ENCODE measurements around the gene FSTL3. TPM values are rescaled to one million over a fixed set of nuclear protein-coding genes. Genes with fewer than 3 reads are reported as not detected.

The FSTL3 gene
- total and polyA plus RNA-seq, 2 of the 13 experiments (the other 11 are each of a cell fraction or from before 2014, with no cell fraction given), result 13.5 to 15.6 TPM

DNA sequence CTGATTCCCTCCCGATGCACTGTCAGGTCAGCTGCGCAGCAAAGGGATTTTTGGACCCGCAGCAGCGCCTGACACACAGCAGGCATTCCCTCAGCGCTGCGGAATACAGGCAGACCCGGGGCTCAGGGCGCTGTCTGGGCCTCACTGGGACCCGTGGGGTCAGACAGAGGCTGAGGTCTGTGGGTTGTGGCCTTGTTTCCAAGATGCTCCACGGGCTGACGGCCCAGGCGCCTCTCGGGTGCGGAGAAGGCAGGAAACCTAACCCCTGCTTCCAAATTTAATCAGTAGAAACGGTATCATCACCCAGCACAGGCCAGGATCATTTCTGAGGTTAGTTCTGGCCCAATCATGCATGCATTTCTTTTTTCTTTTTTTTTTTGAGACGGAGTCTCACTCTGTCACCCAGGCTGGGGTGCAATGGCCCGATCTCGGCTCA is 12.5 kb upstream of the FSTL3 start (continued):
- TF ChIP-seq, protein P1, sequence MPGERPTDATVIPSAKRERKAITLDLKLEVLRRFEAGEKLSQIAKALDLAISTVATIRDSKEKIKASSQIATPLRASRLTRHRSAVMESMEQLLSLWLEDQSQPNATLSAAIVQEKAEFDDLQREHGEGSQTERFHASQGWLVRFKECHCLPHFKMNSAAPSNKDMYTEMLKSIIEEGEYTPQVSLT (CRISPR knock-in tag; IDR thresholded peaks at IDR 0.05; ENCODE audit: borderline replicate concordance, low read depth), result no peak
- TF ChIP-seq, protein P2, sequence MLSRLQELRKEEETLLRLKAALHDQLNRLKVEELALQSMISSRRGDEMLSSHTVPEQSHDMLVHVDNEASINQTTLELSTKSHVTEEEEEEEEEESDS (CRISPR knock-in tag; IDR thresholded peaks at IDR 0.05; ENCODE audit: borderline replicate concordance), result no peak
- TF ChIP-seq ZNF772 (CRISPR knock-in tag; IDR thresholded peaks at IDR 0.05) (no peak), HNRNPL (IDR thresholded peaks at IDR 0.05; ENCODE audit: low read depth, low read length) (0 out of 2 replicates have a peak, but pooled peaks have one; percentile 48), ARHGAP35 (CRISPR knock-in tag; IDR thresholded peaks at IDR 0.05; ENCODE audit: borderline replicate concordance) (peak; percentile 7; the same call in 1 of the 2 replicates), ZNF121 (CRISPR knock-in tag; IDR thresholded peaks at IDR 0.05) (no peak), CENPX (CRISPR knock-in tag; IDR thresholded peaks at IDR 0.05) (no peak), CBX5 (CRISPR knock-in tag; IDR thresholded peaks at IDR 0.05; ENCODE audit: borderline replicate concordance) (peak; percentile 2; the same call in 1 of the 2 replicates), SP2 (CRISPR knock-in tag; IDR thresholded peaks at IDR 0.05) (no peak; the same call in 1 of the 2 replicates), ZNF552 (CRISPR knock-in tag; IDR thresholded peaks at IDR 0.05; ENCODE audit: borderline replicate concordance) (no peak), KMT2A (CRISPR knock-in tag; IDR thresholded peaks at IDR 0.05) (0 out of 2 replicates have a peak, but pooled peaks have one; percentile 44), ZNF776 (CRISPR knock-in tag; IDR thresholded peaks at IDR 0.05) (no peak), PHF8 (CRISPR knock-in tag; IDR thresholded peaks at IDR 0.05) (0 out of 2 replicates have a peak, but pooled peaks have one; percentile 2), XRCC5 (optimal IDR thresholded peaks at IDR 0.05; ENCODE audit: low read length) (peak; percentile 62), ZBTB7A (CRISPR knock-in tag; IDR thresholded peaks at IDR 0.05) (no peak), FOXK2 (IDR thresholded peaks at IDR 0.05) (no peak), ZNF235 (CRISPR knock-in tag; IDR thresholded peaks at IDR 0.05; ENCODE audit: borderline replicate concordance) (no peak), RFXANK (CRISPR knock-in tag; IDR thresholded peaks at IDR 0.05) (no peak), ZNF350 (CRISPR knock-in tag; IDR thresholded peaks at IDR 0.05; ENCODE audit: borderline replicate concordance, low read depth) (peak; percentile 49)
- TF ChIP-seq, protein P3, sequence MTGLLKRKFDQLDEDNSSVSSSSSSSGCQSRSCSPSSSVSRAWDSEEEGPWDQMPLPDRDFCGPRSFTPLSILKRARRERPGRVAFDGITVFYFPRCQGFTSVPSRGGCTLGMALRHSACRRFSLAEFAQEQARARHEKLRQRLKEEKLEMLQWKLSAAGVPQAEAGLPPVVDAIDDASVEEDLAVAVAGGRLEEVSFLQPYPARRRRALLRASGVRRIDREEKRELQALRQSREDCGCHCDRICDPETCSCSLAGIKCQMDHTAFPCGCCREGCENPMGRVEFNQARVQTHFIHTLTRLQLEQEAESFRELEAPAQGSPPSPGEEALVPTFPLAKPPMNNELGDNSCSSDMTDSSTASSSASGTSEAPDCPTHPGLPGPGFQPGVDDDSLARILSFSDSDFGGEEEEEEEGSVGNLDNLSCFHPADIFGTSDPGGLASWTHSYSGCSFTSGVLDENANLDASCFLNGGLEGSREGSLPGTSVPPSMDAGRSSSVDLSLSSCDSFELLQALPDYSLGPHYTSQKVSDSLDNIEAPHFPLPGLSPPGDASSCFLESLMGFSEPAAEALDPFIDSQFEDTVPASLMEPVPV (CRISPR knock-in tag; IDR thresholded peaks at IDR 0.05), result 0 out of 2 replicates have a peak, but pooled peaks have one; percentile 24
- TF ChIP-seq, protein P4, sequence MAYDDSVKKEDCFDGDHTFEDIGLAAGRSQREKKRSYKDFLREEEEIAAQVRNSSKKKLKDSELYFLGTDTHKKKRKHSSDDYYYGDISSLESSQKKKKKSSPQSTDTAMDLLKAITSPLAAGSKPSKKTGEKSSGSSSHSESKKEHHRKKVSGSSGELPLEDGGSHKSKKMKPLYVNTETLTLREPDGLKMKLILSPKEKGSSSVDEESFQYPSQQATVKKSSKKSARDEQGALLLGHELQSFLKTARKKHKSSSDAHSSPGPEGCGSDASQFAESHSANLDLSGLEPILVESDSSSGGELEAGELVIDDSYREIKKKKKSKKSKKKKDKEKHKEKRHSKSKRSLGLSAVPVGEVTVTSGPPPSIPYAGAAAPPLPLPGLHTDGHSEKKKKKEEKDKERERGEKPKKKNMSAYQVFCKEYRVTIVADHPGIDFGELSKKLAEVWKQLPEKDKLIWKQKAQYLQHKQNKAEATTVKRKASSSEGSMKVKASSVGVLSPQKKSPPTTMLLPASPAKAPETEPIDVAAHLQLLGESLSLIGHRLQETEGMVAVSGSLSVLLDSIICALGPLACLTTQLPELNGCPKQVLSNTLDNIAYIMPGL (CRISPR knock-in tag; IDR thresholded peaks at IDR 0.05; ENCODE audit: borderline replicate concordance in 1 of 2, low read depth in 1 of 2), result 0 out of 4 replicates have a peak, but pooled peaks of 1 of the 2 experiments have one; percentile 12
- TF ChIP-seq, protein P5, sequence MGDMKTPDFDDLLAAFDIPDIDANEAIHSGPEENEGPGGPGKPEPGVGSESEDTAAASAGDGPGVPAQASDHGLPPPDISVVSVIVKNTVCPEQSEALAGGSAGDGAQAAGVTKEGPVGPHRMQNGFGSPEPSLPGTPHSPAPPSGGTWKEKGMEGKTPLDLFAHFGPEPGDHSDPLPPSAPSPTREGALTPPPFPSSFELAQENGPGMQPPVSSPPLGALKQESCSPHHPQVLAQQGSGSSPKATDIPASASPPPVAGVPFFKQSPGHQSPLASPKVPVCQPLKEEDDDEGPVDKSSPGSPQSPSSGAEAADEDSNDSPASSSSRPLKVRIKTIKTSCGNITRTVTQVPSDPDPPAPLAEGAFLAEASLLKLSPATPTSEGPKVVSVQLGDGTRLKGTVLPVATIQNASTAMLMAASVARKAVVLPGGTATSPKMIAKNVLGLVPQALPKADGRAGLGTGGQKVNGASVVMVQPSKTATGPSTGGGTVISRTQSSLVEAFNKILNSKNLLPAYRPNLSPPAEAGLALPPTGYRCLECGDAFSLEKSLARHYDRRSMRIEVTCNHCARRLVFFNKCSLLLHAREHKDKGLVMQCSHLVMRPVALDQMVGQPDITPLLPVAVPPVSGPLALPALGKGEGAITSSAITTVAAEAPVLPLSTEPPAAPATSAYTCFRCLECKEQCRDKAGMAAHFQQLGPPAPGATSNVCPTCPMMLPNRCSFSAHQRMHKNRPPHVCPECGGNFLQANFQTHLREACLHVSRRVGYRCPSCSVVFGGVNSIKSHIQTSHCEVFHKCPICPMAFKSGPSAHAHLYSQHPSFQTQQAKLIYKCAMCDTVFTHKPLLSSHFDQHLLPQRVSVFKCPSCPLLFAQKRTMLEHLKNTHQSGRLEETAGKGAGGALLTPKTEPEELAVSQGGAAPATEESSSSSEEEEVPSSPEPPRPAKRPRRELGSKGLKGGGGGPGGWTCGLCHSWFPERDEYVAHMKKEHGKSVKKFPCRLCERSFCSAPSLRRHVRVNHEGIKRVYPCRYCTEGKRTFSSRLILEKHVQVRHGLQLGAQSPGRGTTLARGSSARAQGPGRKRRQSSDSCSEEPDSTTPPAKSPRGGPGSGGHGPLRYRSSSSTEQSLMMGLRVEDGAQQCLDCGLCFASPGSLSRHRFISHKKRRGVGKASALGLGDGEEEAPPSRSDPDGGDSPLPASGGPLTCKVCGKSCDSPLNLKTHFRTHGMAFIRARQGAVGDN (CRISPR knock-in tag; IDR thresholded peaks at IDR 0.05), result peak; percentile 49

Measured in HepG2 (cell line).